GM12873 (cell line): ENCODE data around the gene ROMO1.
A peak's percentile ranks its signal among the peaks of the same experiment; 100 is the strongest.

Source experiments
- TF ChIP-seq, protein P1 (sequence below): IDR thresholded peaks from 2 replicates; pipeline ENCODE4 v1.5.1; 2012; ENCODE audit warnings: low read depth, mild to moderate bottlenecking, moderate library complexity, low read length, control low read depth; ENCODE audit not compliant: insufficient read depth; ENCODE audit errors: missing control alignments

ROMO1 gene

DNA sequence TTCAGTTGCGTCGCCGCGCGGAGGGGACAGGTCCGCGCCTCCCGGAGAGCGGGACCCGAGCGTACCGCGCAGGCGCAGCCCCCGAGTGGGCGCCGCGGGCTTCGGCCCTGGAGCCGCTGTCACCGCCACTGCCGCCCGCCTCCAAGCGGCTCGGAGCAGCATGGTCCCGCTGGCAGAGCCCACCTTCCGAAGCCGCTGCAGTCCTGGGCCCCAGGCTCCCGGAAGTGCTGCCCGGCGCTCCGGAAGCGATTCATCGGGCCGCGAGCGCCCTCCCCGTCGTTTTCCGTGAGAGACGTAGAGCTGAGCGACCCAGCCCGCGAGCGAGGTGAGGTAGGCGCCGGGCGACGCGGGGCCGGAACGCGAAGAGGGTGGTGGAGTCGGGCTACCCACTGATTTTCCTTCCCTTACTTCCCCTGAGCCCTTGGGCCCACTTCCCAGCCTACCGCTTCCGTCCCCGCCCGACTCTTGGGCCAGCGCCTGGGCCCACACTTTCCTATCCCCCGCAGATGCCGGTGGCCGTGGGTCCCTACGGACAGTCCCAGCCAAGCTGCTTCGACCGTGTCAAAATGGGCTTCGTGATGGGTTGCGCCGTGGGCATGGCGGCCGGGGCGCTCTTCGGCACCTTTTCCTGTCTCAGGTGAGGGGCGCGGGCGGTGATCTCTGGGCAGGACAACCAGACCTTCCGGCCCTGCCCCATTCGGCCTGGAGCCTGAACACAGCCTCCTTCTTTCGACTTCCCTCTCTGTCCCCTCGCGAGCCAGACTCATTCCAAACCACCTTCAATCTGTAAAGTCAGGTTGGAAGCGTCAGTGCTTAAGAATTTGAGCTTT is at the start of gene ROMO1, which contains the start of gene NFS1:
TSS of gene ROMO1 (plus strand) at position 279 of the 830 bp plus-strand sequence. CDS start at position 507, 228 bp downstream.
TSS of gene NFS1 (minus strand) at position 226 of the 830 bp plus-strand sequence. CDS start at position 162, 64 bp downstream.
- TF ChIP-seq, protein P1, sequence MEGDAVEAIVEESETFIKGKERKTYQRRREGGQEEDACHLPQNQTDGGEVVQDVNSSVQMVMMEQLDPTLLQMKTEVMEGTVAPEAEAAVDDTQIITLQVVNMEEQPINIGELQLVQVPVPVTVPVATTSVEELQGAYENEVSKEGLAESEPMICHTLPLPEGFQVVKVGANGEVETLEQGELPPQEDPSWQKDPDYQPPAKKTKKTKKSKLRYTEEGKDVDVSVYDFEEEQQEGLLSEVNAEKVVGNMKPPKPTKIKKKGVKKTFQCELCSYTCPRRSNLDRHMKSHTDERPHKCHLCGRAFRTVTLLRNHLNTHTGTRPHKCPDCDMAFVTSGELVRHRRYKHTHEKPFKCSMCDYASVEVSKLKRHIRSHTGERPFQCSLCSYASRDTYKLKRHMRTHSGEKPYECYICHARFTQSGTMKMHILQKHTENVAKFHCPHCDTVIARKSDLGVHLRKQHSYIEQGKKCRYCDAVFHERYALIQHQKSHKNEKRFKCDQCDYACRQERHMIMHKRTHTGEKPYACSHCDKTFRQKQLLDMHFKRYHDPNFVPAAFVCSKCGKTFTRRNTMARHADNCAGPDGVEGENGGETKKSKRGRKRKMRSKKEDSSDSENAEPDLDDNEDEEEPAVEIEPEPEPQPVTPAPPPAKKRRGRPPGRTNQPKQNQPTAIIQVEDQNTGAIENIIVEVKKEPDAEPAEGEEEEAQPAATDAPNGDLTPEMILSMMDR: peak; percentile 30

DNA sequence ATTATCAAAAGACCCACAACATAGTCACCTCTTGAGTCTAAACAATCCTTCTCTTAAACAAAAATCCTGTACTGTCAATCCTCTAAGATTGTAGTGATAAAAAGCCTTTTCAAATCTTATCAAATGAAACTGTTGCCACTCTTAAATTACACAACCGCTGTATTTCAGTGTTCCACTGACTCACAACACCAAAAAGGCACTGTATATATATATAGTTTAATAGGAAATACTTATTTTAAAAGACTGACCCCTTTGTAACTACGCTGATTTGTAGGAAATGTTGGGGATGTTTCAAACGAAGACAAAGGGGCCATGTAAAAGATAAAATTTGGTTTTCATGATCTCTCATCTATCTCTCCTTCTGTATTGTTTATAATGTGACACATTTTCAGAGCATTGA is 48.6 kb upstream of the ROMO1 start:
- TF ChIP-seq, protein P1: no peak

DNA sequence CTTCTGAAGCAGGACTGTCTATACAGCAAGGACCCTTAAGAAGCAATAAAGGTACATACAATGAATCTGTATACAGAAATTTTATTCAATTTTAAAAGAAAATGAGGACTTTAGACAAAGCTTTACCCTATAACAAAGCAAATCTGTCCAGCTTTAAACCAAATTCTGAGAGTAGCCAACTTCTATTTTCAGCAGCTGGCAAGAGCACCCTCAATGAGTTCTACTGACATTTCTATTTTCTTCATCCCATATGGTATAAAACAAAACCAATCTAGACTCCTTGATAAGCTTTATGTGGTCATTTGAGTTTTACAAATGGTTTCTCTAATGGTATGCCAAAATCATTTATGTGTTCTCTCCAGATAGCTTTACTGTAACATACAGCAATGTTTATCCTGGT is 47.2 kb upstream of the ROMO1 start:
- TF ChIP-seq, protein P1: no peak

DNA sequence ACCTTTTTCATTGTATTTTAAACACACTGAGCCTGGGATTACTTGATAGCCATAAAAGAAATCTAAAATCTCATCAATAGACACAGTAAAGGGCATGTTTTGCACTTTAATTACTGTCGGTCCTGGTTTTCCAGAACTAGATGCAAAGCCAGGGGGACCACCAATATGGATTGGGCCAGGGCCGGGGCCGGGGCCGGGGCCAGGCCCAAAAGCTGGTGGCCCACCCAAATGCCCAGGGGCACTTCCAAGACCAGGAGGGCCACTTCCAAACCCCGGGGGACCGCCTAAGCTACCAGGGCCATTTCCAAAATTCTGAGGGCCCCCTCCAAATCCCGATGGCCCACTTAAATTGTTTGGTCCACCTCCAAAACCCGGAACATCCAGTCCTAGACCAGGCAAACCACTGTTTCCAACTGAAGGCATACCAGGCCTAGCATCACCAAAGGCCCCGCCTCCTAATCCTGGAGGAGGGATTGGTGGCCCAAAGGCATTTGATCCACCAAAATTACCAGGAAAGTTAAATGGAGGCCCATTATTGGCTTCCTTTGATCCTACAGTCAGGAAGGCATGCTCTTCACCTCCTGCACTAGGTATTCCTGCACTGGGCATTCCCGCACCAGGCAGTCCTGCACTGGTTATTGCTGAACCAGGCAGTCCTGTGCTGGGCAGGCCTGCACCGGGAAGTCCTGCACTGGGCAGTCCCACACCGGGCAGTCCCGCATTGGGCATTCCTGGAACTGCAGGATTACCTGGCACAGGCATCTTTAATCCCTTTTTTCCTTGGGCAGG is 46.4 kb upstream of the ROMO1 start:
- TF ChIP-seq, protein P1: no peak

DNA sequence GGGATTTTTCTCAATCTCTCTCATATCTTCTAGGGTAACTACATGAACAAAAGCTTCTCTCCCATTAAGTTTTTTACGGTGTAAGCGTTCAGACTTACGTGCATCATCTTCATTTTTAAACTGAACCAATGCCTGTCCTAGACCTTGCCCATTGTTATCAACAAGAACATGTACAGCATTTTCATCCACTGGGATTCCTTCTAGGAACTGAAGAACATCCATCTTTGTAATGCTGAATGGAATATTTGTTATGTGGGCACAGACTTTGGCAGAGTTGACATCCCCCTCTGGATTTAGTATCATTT is 45.8 kb upstream of the ROMO1 start:
- TF ChIP-seq, protein P1: no peak

DNA sequence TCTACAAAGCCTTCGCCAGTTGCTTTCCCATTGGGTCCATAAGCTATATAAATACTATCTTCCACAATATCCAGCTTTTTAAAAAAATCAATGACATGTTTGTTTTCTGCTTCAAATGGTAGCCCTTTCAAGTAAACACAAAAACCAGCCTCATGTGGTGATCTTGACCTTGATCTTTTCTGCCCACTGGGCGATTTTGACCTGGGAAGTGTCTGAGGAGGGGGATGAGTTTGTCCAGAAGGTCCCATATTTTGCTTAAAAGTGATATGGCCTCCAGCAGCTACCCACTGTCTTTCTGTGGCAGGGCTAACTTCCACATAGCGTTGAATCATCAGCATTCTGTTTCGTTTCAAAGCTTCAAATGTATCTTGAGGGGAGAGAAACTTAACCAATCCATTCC is 45.3 kb upstream of the ROMO1 start:
- TF ChIP-seq, protein P1: no peak

DNA sequence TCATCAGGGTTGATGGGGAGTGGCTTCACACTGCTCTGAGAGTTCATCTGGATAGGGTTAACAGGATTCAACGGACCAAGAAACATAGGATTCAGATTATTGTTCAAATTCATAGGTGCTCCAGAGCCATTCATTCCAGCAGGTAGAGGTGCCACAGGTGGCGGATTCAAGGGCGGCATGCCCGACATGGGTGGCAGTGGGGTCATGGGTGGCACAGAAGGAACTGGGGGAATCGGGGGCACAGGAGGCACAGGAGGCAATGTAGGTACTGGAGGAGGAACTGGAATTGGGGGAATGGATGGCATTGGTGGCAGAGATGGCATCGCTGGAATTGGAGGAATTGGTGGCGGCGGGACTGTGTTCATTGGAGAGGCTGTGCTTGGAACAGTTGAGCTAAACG is 44.8 kb upstream of the ROMO1 start:
- TF ChIP-seq, protein P1: no peak
